ENCODE results near the gene GLS.

- no peak for TF ChIP-seq POLR2A (IDR thresholded peaks at IDR 0.05)
- TF ChIP-seq CTCF (IDR thresholded peaks at IDR 0.05) = no peak
Measured at GRCh38 chr2:190979906-190980629, 99.4 kb downstream of the GLS start.
